ENCODE results near the gene XAGE5.
"Not testable (repeated sequence)": the region's sequence is repeated elsewhere in the genome, so short reads cannot be mapped to it uniquely, and the experiment has no call there.

XAGE5 gene

GRCh38 chrX:52811065-52811625 lies at the start of gene XAGE5:
XAGE5 (plus strand) TSS chrX:52811287; CDS start chrX:52812567, 1,280 bp downstream.
- DNase-seq: no peak
- intact Hi-C loops (cut with DNase I): no loop called here

GRCh38 chrX:52765983-52766382 lies 45.1 kb upstream of the XAGE5 start:
- DNase-seq; intact Hi-C loops (cut with DNase I): not testable (repeated sequence)

- DNase-seq; intact Hi-C loops (cut with DNase I): not testable (repeated sequence)
Observed at GRCh38 chrX:52773504-52773903, 37.6 kb upstream of the XAGE5 start.

- DNase-seq; intact Hi-C loops (cut with DNase I): not testable (repeated sequence)
Observed at GRCh38 chrX:52797327-52797726, 13.8 kb upstream of the XAGE5 start, which contains the start of gene SPANXN5. SPANXN5 (minus strand) TSS chrX:52797427; CDS start chrX:52797348, 79 bp downstream.

- DNase-seq; intact Hi-C loops (cut with DNase I): not testable (repeated sequence)
Observed at GRCh38 chrX:52804876-52805275, 6.2 kb upstream of the XAGE5 start.

- no peak for DNase-seq
- intact Hi-C loops (cut with DNase I): no loop called here
Observed at GRCh38 chrX:52819788-52820187, 8.7 kb downstream of the XAGE5 start.

- intact Hi-C loops (cut with DNase I): no loop called here
- no peak for DNase-seq
Observed at GRCh38 chrX:52821079-52821760, 10.1 kb downstream of the XAGE5 start.

GRCh38 chrX:52824608-52825007 lies 13.5 kb downstream of the XAGE5 start:
- intact Hi-C loops (cut with DNase I): no loop called here
- no peak for DNase-seq

- DNase-seq: no peak
- intact Hi-C loops (cut with DNase I): no loop called here
Observed at GRCh38 chrX:52830551-52830950, 19.5 kb downstream of the XAGE5 start.

- intact Hi-C loops (cut with DNase I): no loop called here
- no peak for DNase-seq
Observed at GRCh38 chrX:52839137-52839536, 28.1 kb downstream of the XAGE5 start.

- intact Hi-C loops (cut with DNase I); DNase-seq: not testable (repeated sequence)
Observed at GRCh38 chrX:52843619-52844018, 32.5 kb downstream of the XAGE5 start.

- no peak for DNase-seq
- intact Hi-C loops (cut with DNase I): no loop called here
Observed at GRCh38 chrX:52852110-52852860, 41.2 kb downstream of the XAGE5 start.

GRCh38 chrX:52856991-52857525 lies 46.0 kb downstream of the XAGE5 start:
- intact Hi-C loops (cut with DNase I); DNase-seq: not testable (repeated sequence)

GRCh38 chrX:52865343-52865998 lies 54.4 kb downstream of the XAGE5 start:
- no peak for DNase-seq
- intact Hi-C loops (cut with DNase I): no loop called here

Data from head of caudate nucleus (tissue), 42 donors.